HG02973 (cell line): ENCODE results near the gene UACA.

Source experiments
- ATAC-seq: cut with Tn5 transposase; IDR thresholded peaks from one replicate; pipeline ENCODE4 v1.9.1; 2021; ENCODE audit warnings: moderate library complexity; ENCODE audit not compliant: unreplicated experiment

The UACA gene

DNA sequence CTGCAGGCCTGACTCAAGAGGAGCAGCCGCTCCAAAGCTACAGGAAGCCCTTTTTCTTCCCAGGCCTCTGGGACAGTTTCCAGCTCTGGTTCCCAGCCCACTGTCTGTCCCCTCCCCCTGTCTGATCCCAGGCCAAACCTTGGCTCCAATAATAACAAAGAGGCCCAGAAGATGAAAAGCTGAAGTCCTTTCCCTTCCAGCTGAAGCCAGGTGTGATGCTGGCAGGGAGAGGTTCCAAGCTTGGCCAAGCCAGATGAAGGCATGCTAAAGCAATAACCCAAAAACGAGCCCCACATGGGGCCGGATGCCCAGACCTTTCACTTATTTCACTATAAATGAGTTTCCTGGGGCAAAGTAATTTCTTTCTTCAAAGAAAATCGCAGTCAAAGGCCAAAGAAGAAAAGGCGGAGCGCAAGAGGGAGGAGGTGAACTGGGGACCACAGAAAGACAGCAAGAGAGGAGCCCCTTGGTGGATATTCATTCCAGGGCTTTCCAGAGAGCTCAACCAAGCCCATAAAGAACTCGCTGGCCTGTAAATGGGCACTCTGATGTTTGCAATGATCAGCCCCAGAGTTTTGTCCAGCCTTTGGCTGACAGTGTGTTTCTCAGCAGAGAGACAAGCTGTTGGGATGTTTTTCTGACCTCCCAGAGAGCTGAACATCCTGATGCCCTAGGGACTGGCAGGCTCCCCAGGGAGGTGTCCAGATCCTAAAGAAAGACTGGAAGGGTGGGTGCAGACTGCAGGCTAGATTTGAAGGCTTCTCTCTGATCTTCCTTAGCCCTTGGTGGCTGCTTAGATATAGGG lies 157.6 kb downstream of the UACA start:
- no peak for ATAC-seq

DNA sequence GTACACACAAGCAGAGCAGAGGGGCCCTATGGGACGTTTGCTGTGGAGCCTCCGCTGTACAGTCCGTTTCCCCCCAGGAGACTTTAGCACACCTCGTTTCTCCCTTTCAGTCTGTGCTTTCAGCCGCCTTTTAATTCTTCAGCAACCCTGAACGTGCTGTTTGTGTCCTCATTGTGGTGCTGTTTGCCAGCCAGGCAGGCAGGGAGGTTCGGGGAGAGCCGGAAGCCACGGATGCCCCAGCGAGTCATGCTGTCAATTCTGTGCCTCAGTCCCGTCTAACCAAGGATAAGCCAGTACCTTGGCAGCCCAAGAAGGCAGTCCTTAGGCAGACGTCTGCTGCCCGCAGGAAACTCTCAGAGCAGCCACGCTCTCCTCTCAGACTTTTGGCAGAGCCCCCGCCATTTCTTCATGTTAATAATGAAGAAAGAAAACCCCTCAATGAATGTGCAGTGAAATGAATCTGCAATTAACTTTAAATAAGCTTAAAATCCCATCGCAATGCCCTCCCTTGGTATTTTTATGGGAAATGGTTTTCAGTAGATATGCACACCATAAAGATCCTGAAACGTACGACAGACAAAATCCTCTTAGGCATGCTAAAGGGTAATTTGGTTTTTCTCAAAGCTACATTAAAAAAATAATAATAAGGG lies 158.6 kb downstream of the UACA start:
- ATAC-seq: no peak
